Natural killer cell treated with Interleukin-12 subunit alpha and Interleukin-12 subunit beta and Interleukin-15 and Interleukin-18, amount 100 ng/mL, for 72 hours (primary cell): ENCODE measurements around the gene RIMBP2. TPM values are rescaled to one million over a fixed set of nuclear protein-coding genes. Genes with fewer than 3 reads are reported as not detected.

ENCODE experiments used
- ATAC-seq, 2 donors: fragments of 150-1000 bp; cut with Tn5 transposase in 1 of 2; sonication (Bioruptor Pico), chemical (Tn5 transposase) in 1 of 2; 2 replicates each; pipeline ENCODE4 v1.10.0; 2021
- DNase-seq: peaks from one replicate; pipeline ENCODE4 v3.0.0; 2022; ENCODE audit warnings: low spot score
- H3K27ac Mint-ChIP-seq, 2 donors: 1 replicate in 1 of 2; 2 replicates in 1 of 2; pipeline ENCODE4 v1.8.0; 2022; ENCODE audit warnings: mixed read lengths in 2 of 2, mild to moderate bottlenecking in 1 of 2, moderate library complexity in 1 of 2
- H3K27me3 Mint-ChIP-seq, 2 donors: 1 replicate in 1 of 2; 2 replicates in 1 of 2; pipeline ENCODE4 v1.8.0; 2022; ENCODE audit warnings: mixed read lengths in 2 of 2
- H3K36me3 Mint-ChIP-seq: one replicate; pipeline ENCODE4 v1.8.0; 2022; ENCODE audit warnings: mixed read lengths
- H3K4me1 Mint-ChIP-seq, 2 donors: 1 replicate in 1 of 2; 2 replicates in 1 of 2; pipeline ENCODE4 v1.8.0; 2022; ENCODE audit warnings: low read depth in 2 of 2, mixed read lengths in 2 of 2, mild to moderate bottlenecking in 1 of 2
- H3K4me3 Mint-ChIP-seq: one replicate; pipeline ENCODE4 v1.8.0; 2022; ENCODE audit warnings: mixed read lengths
- H3K9me3 Mint-ChIP-seq: 2 replicates; pipeline ENCODE4 v1.8.0; 2022; ENCODE audit warnings: mixed read lengths
- total RNA-seq, 2 donors: library from RNA; stranded (reverse); gene quantifications; one replicate each; pipeline ENCODE4 v1.2.3, GENCODE V29; 2022

RIMBP2 gene
- total RNA-seq, 2 donors from 2014 or later = not detected

GRCh38 chr12:130437555-130438242 is 278.4 kb downstream of the RIMBP2 start:
- H3K9me3 Mint-ChIP-seq = peaks cover 3% of the 10 kb centered on the region
- DNase-seq = no peak
- H3K4me3 Mint-ChIP-seq = no peak overlapping the region
- ATAC-seq = peak in 1 of 2 donors; percentile 7
- no peaks in the 10 kb centered on the region for H3K36me3 Mint-ChIP-seq
- H3K4me1 Mint-ChIP-seq = no peaks in the 10 kb centered on the region
- H3K27ac Mint-ChIP-seq = no peak overlapping the region
- no peaks in the 10 kb centered on the region for H3K27me3 Mint-ChIP-seq

GRCh38 chr12:130436741-130437501 is 279.2 kb downstream of the RIMBP2 start:
- Mint-ChIP-seq H3K4me3 (no peak overlapping the region), H3K36me3 (no peaks in the 10 kb centered on the region)

GRCh38 chr12:130435826-130436225 is 280.3 kb downstream of the RIMBP2 start:
- H3K27ac Mint-ChIP-seq = no peak overlapping the region
- ATAC-seq (no peak), DNase-seq (no peak)
- H3K4me1 Mint-ChIP-seq = no peaks in the 10 kb centered on the region
- no peak overlapping the region for H3K4me3 Mint-ChIP-seq
- H3K27me3 Mint-ChIP-seq = no peaks in the 10 kb centered on the region
- peaks cover 3% of the 10 kb centered on the region for H3K9me3 Mint-ChIP-seq
- H3K36me3 Mint-ChIP-seq = no peaks in the 10 kb centered on the region

More at GRCh38 chr12:130436741-130437501, 279.2 kb downstream of the RIMBP2 start:
- no peaks in the 10 kb centered on the region for H3K27me3 Mint-ChIP-seq
- DNase-seq (no peak), ATAC-seq (no peak)
- H3K4me1 Mint-ChIP-seq = no peaks in the 10 kb centered on the region
- H3K27ac Mint-ChIP-seq = no peak overlapping the region
- H3K9me3 Mint-ChIP-seq = peaks cover 3% of the 10 kb centered on the region

- no peak overlapping the region for H3K4me3 Mint-ChIP-seq
- no peaks in the 10 kb centered on the region for H3K4me1 Mint-ChIP-seq
- no peaks in the 10 kb centered on the region for H3K27me3 Mint-ChIP-seq
- H3K9me3 Mint-ChIP-seq = peaks cover 3% of the 10 kb centered on the region
- no peaks in the 10 kb centered on the region for H3K36me3 Mint-ChIP-seq
- DNase-seq = no peak
- H3K27ac Mint-ChIP-seq = no peak overlapping the region
- no peak for ATAC-seq
These were observed 280.8 kb downstream of the RIMBP2 start for GRCh38 chr12:130435331-130435730.

GRCh38 chr12:130434560-130434959 is 281.5 kb downstream of the RIMBP2 start:
- H3K27ac Mint-ChIP-seq = no peak overlapping the region
- peaks cover 3% of the 10 kb centered on the region for H3K9me3 Mint-ChIP-seq
- H3K4me1 Mint-ChIP-seq = no peaks in the 10 kb centered on the region

GRCh38 chr12:130433834-130434233 is 282.3 kb downstream of the RIMBP2 start:
- H3K4me1 Mint-ChIP-seq = no peaks in the 10 kb centered on the region
- no peak overlapping the region for H3K4me3 Mint-ChIP-seq
- no peak for ATAC-seq
- no peak for DNase-seq
- H3K9me3 Mint-ChIP-seq = no peaks in the 10 kb centered on the region
- no peaks in the 10 kb centered on the region for H3K36me3 Mint-ChIP-seq
- H3K27ac Mint-ChIP-seq = no peak overlapping the region
- no peaks in the 10 kb centered on the region for H3K27me3 Mint-ChIP-seq

More at GRCh38 chr12:130434560-130434959, 281.5 kb downstream of the RIMBP2 start:
- ATAC-seq (no peak), DNase-seq (no peak)
- H3K4me3 Mint-ChIP-seq = no peak overlapping the region
- no peaks in the 10 kb centered on the region for H3K27me3 Mint-ChIP-seq
- H3K36me3 Mint-ChIP-seq = no peaks in the 10 kb centered on the region

- Mint-ChIP-seq H3K4me3 (no peak overlapping the region), H3K9me3 (no peaks in the 10 kb centered on the region), H3K27ac (no peak overlapping the region), H3K27me3 (no peaks in the 10 kb centered on the region), H3K36me3 (no peaks in the 10 kb centered on the region), H3K4me1 (no peaks in the 10 kb centered on the region)
- DNase-seq (no peak), ATAC-seq (no peak)
These were observed 282.7 kb downstream of the RIMBP2 start for GRCh38 chr12:130433411-130433810.

- Mint-ChIP-seq H3K4me3 (no peak overlapping the region), H3K4me1 (no peaks in the 10 kb centered on the region), H3K9me3 (no peaks in the 10 kb centered on the region), H3K27me3 (no peaks in the 10 kb centered on the region), H3K36me3 (no peaks in the 10 kb centered on the region), H3K27ac (no peak overlapping the region)
- DNase-seq = no peak
- ATAC-seq = no peak
These were observed 284.9 kb downstream of the RIMBP2 start for GRCh38 chr12:130431176-130431575.

GRCh38 chr12:130429656-130430505 is 286.2 kb downstream of the RIMBP2 start:
- Mint-ChIP-seq H3K9me3 (no peaks in the 10 kb centered on the region), H3K27me3 (no peaks in the 10 kb centered on the region), H3K36me3 (no peaks in the 10 kb centered on the region), H3K4me3 (no peak overlapping the region), H3K27ac (no peak overlapping the region), H3K4me1 (no peaks in the 10 kb centered on the region)
- DNase-seq (no peak), ATAC-seq (no peak)

GRCh38 chr12:130428116-130428515 is 288.0 kb downstream of the RIMBP2 start:
- no peaks in the 10 kb centered on the region for H3K4me1 Mint-ChIP-seq
- H3K36me3 Mint-ChIP-seq = no peaks in the 10 kb centered on the region
- no peaks in the 10 kb centered on the region for H3K9me3 Mint-ChIP-seq
- no peak overlapping the region for H3K4me3 Mint-ChIP-seq
- DNase-seq = no peak
- no peaks in the 10 kb centered on the region for H3K27me3 Mint-ChIP-seq
- no peak overlapping the region for H3K27ac Mint-ChIP-seq
- ATAC-seq = no peak

- DNase-seq (no peak), ATAC-seq (no peak)
- Mint-ChIP-seq H3K36me3 (no peaks in the 10 kb centered on the region), H3K27me3 (no peaks in the 10 kb centered on the region), H3K4me3 (no peak overlapping the region), H3K4me1 (no peaks in the 10 kb centered on the region), H3K9me3 (no peaks in the 10 kb centered on the region), H3K27ac (no peak overlapping the region)
These were observed 288.7 kb downstream of the RIMBP2 start for GRCh38 chr12:130427381-130427887.

GRCh38 chr12:130425698-130426245 is 290.3 kb downstream of the RIMBP2 start:
- DNase-seq (no peak), ATAC-seq (peak in 1 of 2 donors; percentile 36)
- Mint-ChIP-seq H3K27ac (no peak overlapping the region), H3K4me1 (no peaks in the 10 kb centered on the region), H3K4me3 (no peak overlapping the region), H3K9me3 (no peaks in the 10 kb centered on the region), H3K27me3 (no peaks in the 10 kb centered on the region), H3K36me3 (no peaks in the 10 kb centered on the region)

- no peak overlapping the region for H3K4me3 Mint-ChIP-seq
- ATAC-seq (peak; percentile 14 to 15), DNase-seq (no peak)
- no peaks in the 10 kb centered on the region for H3K4me1 Mint-ChIP-seq
- H3K27ac Mint-ChIP-seq = no peak overlapping the region
- no peaks in the 10 kb centered on the region for H3K9me3 Mint-ChIP-seq
- H3K36me3 Mint-ChIP-seq = no peaks in the 10 kb centered on the region
- H3K27me3 Mint-ChIP-seq = peaks cover 0 to under 1% of the 10 kb centered on the region in 2 donors
These were observed 291.0 kb downstream of the RIMBP2 start for GRCh38 chr12:130424858-130425697.
